Left renal pelvis (tissue), 4 donors: Measurements from ENCODE around the gene FAM240A. TPM values are rescaled to one million over a fixed set of nuclear protein-coding genes. Genes with fewer than 3 reads are reported as not detected.
"Not testable (repeated sequence)": the region's sequence is repeated elsewhere in the genome, so short reads cannot be mapped to it uniquely, and the experiment has no call there.

ENCODE experiments used
- DNase-seq, 4 donors: peaks; one replicate each; pipeline ENCODE4 v3.0.0-alpha.2; 2013; ENCODE audit warnings: low read depth in 4 of 4, low spot score in 3 of 4
- polyA plus RNA-seq, 4 donors: library from polyadenylated mRNA; unstranded; fragments of 120-200 nt; gene quantifications; one replicate each; pipeline ENCODE4 v1.2.1, GENCODE V29; 2013; ENCODE audit not compliant: insufficient read length in 4 of 4

The FAM240A gene
- polyA plus RNA-seq, 4 donors: 0.09 TPM; not detected in 3

DNA sequence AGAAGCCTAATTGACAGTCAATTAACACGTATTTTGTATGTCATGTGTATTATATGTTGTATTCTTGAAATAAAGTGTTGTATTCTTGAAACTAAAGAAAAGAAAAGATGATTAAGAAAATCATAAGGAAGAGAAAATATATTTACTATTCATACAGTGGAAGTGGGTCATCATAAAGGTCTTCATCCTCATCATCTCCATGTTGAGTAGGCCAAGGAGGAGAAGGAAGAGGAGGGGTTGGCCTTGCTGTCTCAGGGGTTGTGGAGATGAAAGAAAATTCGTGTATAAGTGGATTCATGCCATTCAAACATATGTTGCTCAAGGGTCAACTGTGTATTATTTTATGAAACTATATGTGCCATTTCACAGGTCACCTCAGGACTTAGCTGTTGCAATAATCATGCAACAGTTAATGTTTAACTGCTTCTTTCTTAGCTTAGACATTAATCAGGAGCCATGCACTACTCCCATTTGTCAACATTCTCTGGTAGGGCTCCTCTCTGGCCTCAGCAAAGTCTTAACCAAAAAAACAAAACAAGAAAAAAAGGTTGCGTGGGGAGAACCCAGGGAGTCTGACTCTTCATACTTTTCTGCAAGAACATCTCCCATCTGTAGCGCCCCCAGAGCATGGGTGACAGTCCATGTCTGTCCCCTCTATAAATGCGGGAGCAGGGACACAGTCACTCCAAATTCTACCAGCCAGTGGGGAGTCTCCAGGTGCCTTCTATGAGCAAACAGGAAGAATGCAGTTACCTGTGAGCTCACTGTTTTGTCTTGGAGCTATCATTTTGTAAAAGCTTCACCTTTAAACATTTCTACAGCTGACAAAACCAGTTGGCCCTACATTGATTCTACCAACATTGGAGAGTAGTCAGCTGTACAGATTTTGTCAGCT is 26.3 kb upstream of the FAM240A start:
- DNase-seq: no peak

DNA sequence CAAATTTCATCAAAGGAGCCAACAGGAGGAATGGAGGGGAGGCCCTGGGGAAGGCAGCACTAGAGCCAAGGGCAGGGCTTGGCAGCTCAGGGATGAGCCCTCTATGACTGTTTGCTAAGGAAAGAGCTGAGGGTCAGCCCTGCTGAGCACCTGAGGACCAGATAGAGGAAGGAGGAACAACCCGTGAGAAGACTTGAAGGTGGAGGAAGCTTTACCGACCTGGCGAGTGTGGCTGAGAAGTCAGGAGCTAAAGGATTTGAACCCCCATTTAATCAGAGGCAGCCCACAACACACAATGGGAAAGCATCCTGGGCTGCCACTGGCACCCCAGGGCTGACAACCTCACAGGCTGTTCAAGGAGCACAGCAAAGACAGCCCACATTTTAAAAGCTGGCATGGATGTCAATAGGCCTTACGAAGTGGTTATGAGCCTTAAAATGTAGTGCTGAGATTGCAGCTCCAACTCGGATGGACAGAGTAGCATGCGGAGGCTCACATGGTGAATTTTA is 25.5 kb upstream of the FAM240A start:
- no peak for DNase-seq

DNA sequence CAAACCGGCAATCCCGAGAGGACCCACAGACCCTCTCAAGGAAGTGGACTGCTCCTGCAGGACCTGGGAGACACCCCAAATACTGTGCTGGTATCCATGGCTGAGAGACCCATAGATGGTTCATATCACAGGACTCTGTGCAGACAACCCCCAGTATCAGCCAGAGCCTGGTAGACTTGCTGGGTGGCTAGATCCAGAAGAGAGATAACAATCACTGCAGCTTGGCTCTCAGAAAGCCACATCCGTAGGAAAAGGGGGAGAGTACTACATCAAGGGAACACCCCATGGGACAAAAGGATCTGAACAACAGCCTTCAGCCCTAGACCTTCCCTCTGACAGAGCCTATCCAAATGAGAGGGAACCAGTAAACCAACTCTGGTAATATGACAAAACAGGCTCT is 25.1 kb upstream of the FAM240A start:
- not testable (repeated sequence) for DNase-seq

DNA sequence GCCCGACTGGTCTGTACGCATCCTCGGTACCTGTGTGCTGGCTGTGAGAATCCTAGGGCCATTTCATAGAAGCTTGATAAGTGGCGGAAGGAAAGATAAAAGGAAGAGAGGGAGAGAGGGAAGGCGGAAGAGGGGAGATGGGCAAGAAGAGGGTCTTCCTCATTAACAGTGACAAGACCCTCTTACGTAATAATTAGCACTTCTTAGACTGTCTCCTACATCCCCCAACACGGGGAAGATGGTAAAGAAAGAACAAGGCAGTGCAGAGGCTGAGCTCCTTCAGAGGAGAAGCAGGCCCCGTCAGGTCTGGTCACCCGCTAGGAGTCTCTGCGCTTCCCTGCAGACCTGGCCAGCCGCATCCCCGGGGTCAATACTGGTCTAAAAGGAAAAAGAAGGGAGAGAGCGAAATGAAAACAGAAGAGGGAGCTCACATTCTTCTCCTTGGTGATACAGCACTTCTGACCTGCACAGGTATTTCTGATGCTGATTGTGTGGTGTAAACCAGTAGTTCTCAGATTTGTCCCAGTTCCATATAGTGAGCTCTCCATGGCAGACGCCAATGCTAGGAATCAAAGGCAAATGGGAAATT is 19.0 kb upstream of the FAM240A start:
- no peak for DNase-seq

DNA sequence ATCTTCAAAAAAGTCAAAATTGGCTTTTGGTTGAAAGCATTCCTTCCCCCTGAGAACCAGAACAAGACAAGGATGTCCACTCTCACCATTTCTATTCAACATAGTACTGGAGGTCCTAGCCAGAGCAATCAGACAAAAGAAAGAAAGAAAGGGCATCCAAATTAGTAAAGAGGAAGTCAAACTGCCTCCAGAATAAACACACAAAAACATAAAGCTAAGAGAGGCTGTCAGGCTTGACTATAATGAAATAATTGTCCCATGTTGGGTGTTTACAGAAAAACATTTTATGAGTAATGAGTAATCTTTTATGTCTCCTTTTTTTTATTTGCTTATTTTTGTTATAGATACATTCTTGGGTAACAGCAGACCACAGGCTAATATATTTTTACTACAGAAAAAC is 18.3 kb upstream of the FAM240A start:
- no peak for DNase-seq

DNA sequence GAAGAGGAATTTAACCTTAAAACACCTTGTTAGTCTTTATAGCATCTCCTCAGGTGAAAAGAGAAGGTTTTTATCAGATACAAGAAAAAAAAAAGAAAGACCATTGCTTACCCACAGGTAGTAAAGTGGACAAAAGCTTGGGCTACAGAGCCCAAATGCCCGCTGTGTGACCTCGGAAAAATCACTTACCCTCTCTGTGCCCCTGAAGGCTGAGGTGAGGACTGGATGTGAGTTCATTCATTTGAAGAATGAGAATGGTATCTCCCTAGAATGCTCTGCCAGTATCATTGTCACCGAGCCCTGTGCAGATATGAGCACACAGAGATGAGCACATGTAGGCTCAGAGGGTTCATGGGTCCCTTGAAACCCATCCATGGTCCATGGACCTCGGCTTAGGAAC is 17.6 kb upstream of the FAM240A start:
- DNase-seq: no peak

DNA sequence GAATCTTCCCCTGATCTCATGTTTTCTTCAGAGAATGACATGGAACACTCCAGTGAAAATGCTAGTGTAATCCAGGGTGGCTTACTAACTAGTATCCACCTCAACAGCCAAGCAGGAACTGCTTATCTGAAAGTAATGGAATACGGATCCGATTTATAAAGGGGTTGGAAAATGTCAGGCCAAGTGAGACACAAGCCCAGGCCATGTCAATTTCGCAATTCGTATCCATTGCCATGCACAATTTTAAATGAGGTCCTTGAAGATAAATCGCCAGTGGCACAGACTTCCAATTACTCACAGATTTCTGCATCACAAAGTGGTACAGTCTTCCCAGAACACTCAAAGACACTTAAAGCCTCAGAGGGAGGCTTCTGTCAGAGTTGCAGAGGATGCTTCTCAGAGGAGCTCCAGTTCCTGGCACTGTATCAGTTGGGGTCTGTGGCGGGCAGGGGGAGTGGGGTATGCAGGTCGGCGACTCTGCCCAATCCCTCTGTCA is 16.5 kb upstream of the FAM240A start:
- no peak for DNase-seq

DNA sequence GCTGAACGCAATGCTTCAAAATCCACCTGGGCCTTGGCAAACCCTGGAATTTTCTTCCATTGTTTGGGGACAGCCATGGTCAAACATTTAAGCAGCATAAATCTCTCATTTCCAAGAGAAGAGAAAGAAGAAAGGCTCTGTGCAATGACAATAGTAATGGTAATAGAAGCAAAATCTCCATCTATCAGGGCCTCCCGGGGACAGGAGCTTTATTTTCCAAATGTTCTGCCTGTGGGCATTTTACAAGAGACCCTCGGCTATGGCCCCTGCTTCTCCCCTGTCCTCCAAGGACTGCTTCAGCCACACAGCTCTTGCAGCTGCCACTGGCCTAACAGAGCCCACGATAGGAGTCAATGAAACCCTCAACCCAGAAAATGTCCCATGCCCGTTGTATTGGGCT is 12.7 kb upstream of the FAM240A start:
- DNase-seq: no peak

DNA sequence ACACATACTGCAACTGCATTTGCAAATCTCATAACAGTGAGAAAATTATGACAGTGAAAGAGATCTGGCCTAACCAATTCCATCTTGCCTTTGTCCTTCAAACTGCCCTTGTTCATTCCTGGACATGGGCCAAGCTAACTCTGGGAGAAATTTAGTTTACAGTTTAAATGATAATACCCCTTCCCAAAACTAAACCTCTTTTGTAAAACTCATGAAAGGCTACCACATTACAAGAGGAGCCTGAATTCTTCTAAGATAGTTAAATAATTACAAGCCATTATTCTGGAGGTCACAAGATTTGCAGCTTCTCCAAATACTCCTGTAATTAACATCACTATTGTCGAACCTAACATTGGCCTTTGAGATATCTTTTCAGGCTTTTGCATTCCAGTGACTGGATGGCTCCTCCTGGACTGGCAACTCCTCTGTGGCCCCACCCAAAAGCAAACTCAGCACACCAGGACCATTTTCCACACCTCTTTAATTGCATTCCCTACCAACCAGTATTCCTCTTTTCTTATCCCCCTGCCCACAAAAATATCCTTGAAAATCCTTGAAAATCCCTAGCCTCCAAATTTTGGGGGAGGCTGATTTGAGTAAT is 8.8 kb upstream of the FAM240A start:
- no peak for DNase-seq

DNA sequence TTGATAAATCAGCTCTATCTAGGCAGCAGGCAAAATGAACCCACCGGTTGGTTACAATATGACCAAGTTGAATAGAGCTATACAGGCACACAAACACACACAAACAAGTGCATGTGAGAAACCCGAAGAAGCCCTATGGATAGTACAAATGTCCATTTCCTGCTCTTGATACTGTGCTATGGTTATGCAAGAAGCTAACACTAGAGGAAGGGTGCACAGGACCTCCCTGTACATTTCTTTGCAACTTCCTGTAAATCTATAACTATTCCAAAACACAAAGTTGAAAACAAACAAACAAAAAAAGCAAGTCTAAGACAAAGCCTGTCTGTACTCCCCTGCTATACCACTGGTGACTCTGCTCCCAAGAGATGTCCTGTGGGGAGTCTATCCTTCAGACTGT is 8.2 kb upstream of the FAM240A start:
- no peak for DNase-seq

DNA sequence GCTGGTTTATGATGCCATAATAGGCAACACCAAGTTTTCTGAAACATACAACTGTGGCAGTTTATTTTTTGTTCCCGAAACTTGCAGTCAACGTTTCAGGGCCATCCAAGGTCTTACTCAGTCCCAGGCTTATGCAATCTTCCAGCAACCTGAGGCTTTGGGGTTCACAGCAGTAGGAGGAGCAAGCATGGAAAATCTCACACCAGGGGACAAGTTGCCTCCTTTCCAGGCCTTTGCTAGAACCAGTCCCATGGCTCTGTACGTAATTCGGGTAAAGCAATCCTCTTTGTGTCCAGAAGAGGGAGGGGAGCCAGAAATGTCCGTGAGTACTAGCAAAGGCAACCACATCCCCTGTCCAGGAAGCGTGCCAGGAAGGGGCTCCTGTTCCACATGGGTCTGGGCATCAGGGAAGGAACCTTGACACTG is 4.7 kb upstream of the FAM240A start:
- DNase-seq: no peak

DNA sequence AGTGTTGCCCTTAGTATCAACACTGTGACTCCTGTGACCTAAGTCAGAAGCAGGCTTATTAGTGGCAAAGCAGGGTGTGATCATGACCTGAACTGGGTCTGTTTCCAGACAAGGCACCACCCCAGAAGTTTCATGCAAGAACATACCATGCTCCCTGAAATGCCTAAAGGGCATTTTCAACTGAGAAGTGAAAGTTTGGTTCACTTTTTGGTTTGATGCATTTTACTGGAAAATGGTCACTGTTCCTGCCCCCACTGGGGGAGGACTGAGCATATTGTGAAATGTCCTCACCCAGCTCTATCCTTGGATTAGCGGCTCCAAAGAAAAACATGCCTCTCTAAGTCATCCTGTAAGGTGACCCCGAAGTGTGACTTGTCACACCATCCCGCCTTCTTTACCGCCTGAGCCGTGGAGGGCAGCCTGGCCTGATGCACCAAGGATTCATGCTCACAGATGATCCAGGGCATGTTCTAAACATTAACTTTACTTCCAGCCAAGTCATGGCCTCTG is 3.1 kb upstream of the FAM240A start:
- no peak for DNase-seq

DNA sequence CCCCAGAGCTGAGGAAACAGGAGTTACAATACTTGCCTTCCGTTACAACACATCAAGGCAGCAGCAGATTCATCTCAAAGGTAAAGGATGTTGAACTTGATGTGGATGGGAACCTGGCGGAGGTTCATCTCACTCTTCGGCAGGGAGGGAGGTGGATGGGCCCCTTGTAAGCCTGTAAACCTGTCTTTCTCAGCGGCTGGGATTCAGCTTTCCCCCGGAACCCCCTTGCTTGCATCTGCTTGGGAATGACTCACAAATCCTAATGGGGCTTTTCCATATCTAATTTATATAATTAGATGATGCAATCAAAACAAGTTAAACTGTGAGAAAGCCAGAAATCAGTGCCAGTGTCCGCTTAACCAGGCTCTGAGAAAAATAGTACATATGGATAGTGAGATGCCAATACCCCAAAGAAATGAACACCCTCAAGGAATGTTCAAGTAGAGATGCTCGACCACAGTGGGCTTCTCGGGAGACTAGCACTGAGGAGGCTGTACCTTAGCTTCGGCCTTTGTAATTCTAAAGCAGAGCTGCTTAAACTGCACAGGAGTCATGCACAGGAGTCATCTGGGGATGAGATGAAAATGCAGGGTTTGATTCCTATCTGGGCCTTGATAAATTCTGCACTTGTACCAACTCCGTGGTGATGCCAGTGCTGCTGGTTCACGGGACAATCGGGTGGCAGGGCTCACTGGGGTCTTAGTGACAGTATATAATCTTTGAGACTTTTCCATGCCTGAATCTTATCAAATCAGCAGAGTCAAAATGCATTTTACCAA is 2.2 kb upstream of the FAM240A start:
- DNase-seq: no peak

DNA sequence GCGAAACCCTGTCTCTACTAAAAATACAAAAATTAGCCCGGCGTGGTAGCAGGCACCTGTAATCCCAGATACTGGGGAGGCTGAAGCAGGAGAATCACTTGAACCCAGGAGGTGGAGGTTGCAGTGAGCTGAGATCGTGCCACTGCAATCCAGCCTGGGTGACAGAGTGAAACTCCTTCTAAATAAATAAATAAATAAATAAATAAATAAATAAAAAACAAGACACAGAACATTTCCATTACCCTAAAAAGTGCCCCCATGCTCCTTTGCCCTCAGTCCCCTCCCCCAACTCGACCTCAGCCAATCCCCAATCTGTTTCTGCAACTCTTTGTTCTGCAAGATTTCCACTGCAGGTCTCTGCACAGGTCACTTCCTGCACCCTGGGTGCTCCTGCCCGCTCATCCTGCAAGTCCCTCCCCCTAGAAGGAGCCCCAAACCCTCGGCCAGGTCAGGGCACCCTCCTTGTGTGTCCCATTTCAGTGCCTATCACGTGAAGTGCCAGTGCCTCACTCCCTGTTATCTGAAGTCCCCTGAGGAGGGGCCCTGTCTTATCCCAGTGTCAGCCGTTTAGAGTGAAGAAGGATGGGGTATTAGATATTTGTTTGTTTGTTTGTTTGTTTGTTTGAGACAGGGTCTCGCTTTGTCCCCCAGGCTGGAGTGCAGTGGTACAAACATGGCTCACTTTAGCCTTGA is 1.1 kb downstream of the FAM240A start:
- DNase-seq: no peak

DNA sequence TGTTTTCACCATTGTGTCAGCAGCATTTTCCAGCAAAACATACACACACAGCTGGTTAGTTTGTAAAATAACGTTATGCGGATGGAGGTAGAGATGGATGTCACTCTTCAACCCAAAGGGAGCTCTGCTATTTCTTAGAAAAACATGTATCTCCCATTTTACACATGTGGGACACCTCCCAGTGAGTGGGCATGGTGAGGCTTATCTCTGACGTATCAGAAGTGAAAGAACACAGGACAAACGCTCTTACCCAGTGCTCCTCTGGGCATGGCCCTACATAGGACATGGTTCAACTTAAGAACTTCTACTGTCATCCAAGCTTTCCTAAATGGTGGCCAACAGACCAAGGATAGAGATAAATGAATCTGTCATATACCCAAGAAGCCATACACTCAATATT is 2.1 kb downstream of the FAM240A start:
- no peak for DNase-seq

DNA sequence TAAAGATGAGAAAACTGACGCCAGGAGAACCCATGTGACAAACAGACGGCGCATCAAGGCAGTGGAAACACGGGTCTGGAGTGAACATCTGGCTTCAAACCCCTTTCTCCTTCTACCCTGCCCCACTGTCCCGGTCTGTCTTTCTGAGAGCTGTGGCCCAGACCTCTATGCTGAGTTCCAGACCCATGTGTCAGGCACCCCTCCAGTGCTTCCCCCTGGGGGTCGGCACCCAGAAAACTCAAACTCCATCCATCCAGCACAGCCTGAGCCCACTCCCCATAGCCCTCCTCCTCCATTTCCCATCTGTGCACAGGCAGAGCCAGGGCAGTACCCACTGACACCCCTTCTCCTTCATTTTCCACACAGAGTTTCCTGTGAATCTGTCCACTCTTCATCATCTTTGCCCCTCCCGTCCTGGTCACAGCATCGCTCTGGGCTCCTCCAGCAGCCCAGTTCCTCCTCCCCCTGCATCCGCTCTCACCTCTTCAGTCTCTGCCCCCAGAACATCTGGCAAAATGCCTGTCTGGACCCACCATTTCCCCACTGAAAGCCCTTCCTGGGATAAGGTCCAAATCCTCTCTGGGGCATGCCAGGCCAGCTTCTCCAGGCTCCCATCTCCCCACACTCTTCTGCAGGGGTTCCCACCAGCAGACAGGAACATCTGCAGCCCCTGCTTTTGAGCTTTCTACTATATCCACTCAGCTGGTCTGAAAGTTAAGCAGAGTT is 2.9 kb downstream of the FAM240A start:
- DNase-seq: no peak

DNA sequence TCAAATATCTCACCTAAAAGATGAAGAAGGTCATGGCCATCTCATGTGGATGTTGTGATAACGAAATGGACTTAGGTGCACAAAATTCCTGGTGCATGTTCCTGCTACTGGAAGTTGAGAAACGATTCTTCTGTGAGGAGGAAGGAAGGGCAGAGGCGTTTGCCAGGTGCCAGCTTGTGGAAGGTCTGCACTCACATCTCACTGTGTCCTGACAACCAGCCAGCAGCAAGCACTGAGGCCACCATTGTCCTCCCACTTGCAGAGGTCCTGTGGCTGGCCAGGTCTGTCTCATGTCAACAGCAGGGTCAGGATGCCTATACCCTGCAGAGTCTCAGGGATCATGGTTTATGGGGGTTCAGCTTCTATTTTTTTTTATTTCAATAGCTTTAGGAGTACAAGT is 3.7 kb downstream of the FAM240A start:
- DNase-seq: no peak

DNA sequence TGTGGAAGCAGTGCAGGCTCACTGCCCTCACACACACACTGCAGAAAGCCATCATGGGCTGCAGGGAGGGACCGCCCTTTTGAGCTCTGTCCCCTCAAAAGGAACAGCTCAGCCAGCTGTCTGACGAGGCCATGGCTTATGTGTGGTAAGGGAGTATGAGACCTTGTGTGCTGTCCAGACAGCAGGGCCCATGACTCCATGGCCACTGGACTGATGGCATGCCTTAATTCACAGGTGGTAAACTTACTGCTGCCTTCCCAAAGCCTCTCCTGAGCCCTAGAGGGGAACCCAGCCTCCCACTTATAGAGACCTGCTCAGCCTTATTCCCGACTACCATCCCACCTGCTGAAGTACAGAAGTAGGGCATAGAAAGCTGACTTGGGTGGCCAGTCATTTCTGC is 5.6 kb downstream of the FAM240A start:
- no peak for DNase-seq
